ENCODE results near the gene DNMT1.

The DNMT1 gene

GRCh38 chr19:10110972-10111317 lies 83.8 kb downstream of the DNMT1 start:
- Histone ChIP-seq H3K27ac (ENCODE audit: low read length) (no peak overlapping the region), H3K4me2 (ENCODE audit: low read depth, low read length) (no peak overlapping the region), H2AFZ (ENCODE audit: low read length) (no peak overlapping the region), H3K9me2 (replicated peaks; ENCODE audit: insufficient read depth, low read length) (no peaks in the 10 kb centered on the region), H3K9ac (ENCODE audit: low read length) (no peak overlapping the region), H3K9me3 (replicated peaks; ENCODE audit: insufficient read depth, low read length) (no peaks in the 10 kb centered on the region), H3K36me3 (replicated peaks; ENCODE audit: insufficient read depth, low read length) (peaks cover 18% of the 10 kb centered on the region), H3F3A (ENCODE audit: insufficient read depth, low read length) (peaks cover 37% of the 10 kb centered on the region), H3K27me3 (replicated peaks; ENCODE audit: insufficient read depth, low read length) (no peaks in the 10 kb centered on the region), H3K4me3 (ENCODE audit: low read length) (no peak overlapping the region), H4K20me1 (ENCODE audit: insufficient read depth, low read length) (no peaks in the 10 kb centered on the region), H3K4me1 (ENCODE audit: low read length) (peaks cover 33% of the 10 kb centered on the region), H3K79me2 (ENCODE audit: low read length) (peaks cover 40% of the 10 kb centered on the region)
- no peak for DNase-seq
- TF ChIP-seq EZH2 (optimal IDR thresholded peaks at IDR 0.05; ENCODE audit: low read depth, low read length) (no peak), EZH2phosphoT487 (IDR thresholded peaks at IDR 0.05; ENCODE audit: low read length) (no peak), CTCF (IDR thresholded peaks at IDR 0.05; ENCODE audit: low read length) (no peak)

- Histone ChIP-seq H3K4me1 (ENCODE audit: low read length) (peaks cover 38% of the 10 kb centered on the region), H3K9me2 (replicated peaks; ENCODE audit: insufficient read depth, low read length) (no peaks in the 10 kb centered on the region), H3K27me3 (replicated peaks; ENCODE audit: insufficient read depth, low read length) (no peaks in the 10 kb centered on the region), H3K36me3 (replicated peaks; ENCODE audit: insufficient read depth, low read length) (peaks cover 18% of the 10 kb centered on the region), H3K9me3 (replicated peaks; ENCODE audit: insufficient read depth, low read length) (no peaks in the 10 kb centered on the region), H3K27ac (ENCODE audit: low read length) (no peak overlapping the region), H3K4me2 (ENCODE audit: low read depth, low read length) (no peak overlapping the region), H3K9ac (ENCODE audit: low read length) (no peak overlapping the region), H4K20me1 (ENCODE audit: insufficient read depth, low read length) (no peaks in the 10 kb centered on the region), H3F3A (ENCODE audit: insufficient read depth, low read length) (peaks cover 37% of the 10 kb centered on the region), H3K79me2 (ENCODE audit: low read length) (peaks cover 42% of the 10 kb centered on the region), H3K4me3 (ENCODE audit: low read length) (no peak overlapping the region), H2AFZ (ENCODE audit: low read length) (no peak overlapping the region)
- no peak for TF ChIP-seq EZH2phosphoT487 (IDR thresholded peaks at IDR 0.05; ENCODE audit: low read length)
- no peak for DNase-seq
Measured at GRCh38 chr19:10110076-10110971, 84.4 kb downstream of the DNMT1 start.

GRCh38 chr19:10109528-10109927 lies 85.2 kb downstream of the DNMT1 start:
- Histone ChIP-seq H3K9me3 (replicated peaks; ENCODE audit: insufficient read depth, low read length) (no peaks in the 10 kb centered on the region), H3K4me2 (ENCODE audit: low read depth, low read length) (no peak overlapping the region), H3K27ac (ENCODE audit: low read length) (no peak overlapping the region), H3K79me2 (ENCODE audit: low read length) (peaks cover 42% of the 10 kb centered on the region), H3K36me3 (replicated peaks; ENCODE audit: insufficient read depth, low read length) (peaks cover 18% of the 10 kb centered on the region), H3K4me1 (ENCODE audit: low read length) (peaks cover 38% of the 10 kb centered on the region), H2AFZ (ENCODE audit: low read length) (no peak overlapping the region), H3K9me2 (replicated peaks; ENCODE audit: insufficient read depth, low read length) (no peaks in the 10 kb centered on the region), H3K9ac (ENCODE audit: low read length) (no peak overlapping the region), H3K27me3 (replicated peaks; ENCODE audit: insufficient read depth, low read length) (no peaks in the 10 kb centered on the region), H3F3A (ENCODE audit: insufficient read depth, low read length) (peaks cover 37% of the 10 kb centered on the region), H4K20me1 (ENCODE audit: insufficient read depth, low read length) (no peaks in the 10 kb centered on the region), H3K4me3 (ENCODE audit: low read length) (no peak overlapping the region)
- TF ChIP-seq CTCF (IDR thresholded peaks at IDR 0.05; ENCODE audit: low read length), result no peak
- no peak for TF ChIP-seq EZH2phosphoT487 (IDR thresholded peaks at IDR 0.05; ENCODE audit: low read length)
- no peak for TF ChIP-seq EZH2 (optimal IDR thresholded peaks at IDR 0.05; ENCODE audit: low read depth, low read length)
- no peak for DNase-seq

- no peaks in the 10 kb centered on the region for H3K27me3 ChIP-seq (replicated peaks; ENCODE audit: insufficient read depth, low read length)
- H3K4me1 ChIP-seq (ENCODE audit: low read length), result peaks cover 38% of the 10 kb centered on the region
- H3K4me2 ChIP-seq (ENCODE audit: low read depth, low read length), result peak overlapping the region; percentile 80
- no peaks in the 10 kb centered on the region for H4K20me1 ChIP-seq (ENCODE audit: insufficient read depth, low read length)
- no peak for TF ChIP-seq EZH2 (optimal IDR thresholded peaks at IDR 0.05; ENCODE audit: low read depth, low read length)
- no peak for TF ChIP-seq EZH2phosphoT487 (IDR thresholded peaks at IDR 0.05; ENCODE audit: low read length)
- TF ChIP-seq CTCF (IDR thresholded peaks at IDR 0.05; ENCODE audit: low read length), result no peak
- no peaks in the 10 kb centered on the region for H3K9me3 ChIP-seq (replicated peaks; ENCODE audit: insufficient read depth, low read length)
- no peak overlapping the region for H3K4me3 ChIP-seq (ENCODE audit: low read length)
- H3K79me2 ChIP-seq (ENCODE audit: low read length), result peaks cover 42% of the 10 kb centered on the region
- H3F3A ChIP-seq (ENCODE audit: insufficient read depth, low read length), result peaks cover 27% of the 10 kb centered on the region
- no peak overlapping the region for H3K27ac ChIP-seq (ENCODE audit: low read length)
- H3K9ac ChIP-seq (ENCODE audit: low read length), result no peak overlapping the region; the same call in 1 of the 2 replicates
- no peaks in the 10 kb centered on the region for H3K9me2 ChIP-seq (replicated peaks; ENCODE audit: insufficient read depth, low read length)
- no peak for DNase-seq
- peaks cover 18% of the 10 kb centered on the region for H3K36me3 ChIP-seq (replicated peaks; ENCODE audit: insufficient read depth, low read length)
- H2AFZ ChIP-seq (ENCODE audit: low read length), result no peak overlapping the region
Measured at GRCh38 chr19:10107817-10108367, 86.9 kb downstream of the DNMT1 start.

Measured in MM.1S (cell line).